ENCODE results near the gene ABLIM3.

- TF ChIP-seq CTCF (IDR thresholded peaks at IDR 0.05) (no peak), POLR2A (IDR thresholded peaks at IDR 0.05) (no peak)
Measured at GRCh38 chr5:149212198-149212951, 71.1 kb downstream of the ABLIM3 start.

All from breast epithelium (tissue), 3 donors.